Activated CD8-positive, alpha-beta memory T cell treated with anti-CD3 and anti-CD28 coated beads, Interleukin-2, amount 10 ng/mL, durations not matched to agents 7 days and 5 days (primary cell): Measurements from ENCODE around the gene FER. TPM values are rescaled to one million over a fixed set of nuclear protein-coding genes. Genes with fewer than 3 reads are reported as not detected.

Experiments
- ATAC-seq: fragments of 150-1000 bp; cut with Tn5 transposase; one replicate; pipeline ENCODE4 v1.10.0; 2021; ENCODE audit warnings: moderate library complexity
- CTCF ChIA-PET: fragments of 350-600 bp; sonication (Branson Sonifier 250); formaldehyde crosslinking; loops from one replicate; lab custom pipeline; 2021; ENCODE audit warnings: antibody characterized with exemption; lab: Charles Lee
- DNase-seq: peaks from one replicate; pipeline ENCODE4 v3.0.0-alpha.2; 2020
- H3K27ac Mint-ChIP-seq: one replicate; pipeline ENCODE4 v1.8.0; 2021; ENCODE audit warnings: mild to moderate bottlenecking, mixed read lengths
- H3K27me3 Mint-ChIP-seq: one replicate; pipeline ENCODE4 v1.8.0; 2021; ENCODE audit warnings: mixed read lengths
- H3K36me3 Mint-ChIP-seq: one replicate; pipeline ENCODE4 v1.8.0; 2021; ENCODE audit warnings: mild to moderate bottlenecking, mixed read lengths
- H3K4me1 Mint-ChIP-seq: one replicate; pipeline ENCODE4 v1.8.0; 2021; ENCODE audit warnings: mixed read lengths
- H3K4me3 Mint-ChIP-seq: one replicate; pipeline ENCODE4 v1.8.0; 2021; ENCODE audit warnings: mild to moderate bottlenecking, moderate library complexity, mixed read lengths
- H3K9me3 Mint-ChIP-seq: one replicate; pipeline ENCODE4 v1.8.0; 2022; ENCODE audit warnings: low read depth, mixed read lengths
- total RNA-seq, 2 experiments: library from RNA; stranded (reverse); gene quantifications; one replicate each; pipeline ENCODE4 v1.2.3, GENCODE V29; 2021

Gene FER
- total RNA-seq, 2 experiments from 2014 or later: 9.0 to 11.7 TPM

- ATAC-seq: no peak
- no peak overlapping the region for H3K27ac Mint-ChIP-seq
- H3K4me1 Mint-ChIP-seq: peaks cover 14% of the 10 kb centered on the region
- no peaks in the 10 kb centered on the region for H3K9me3 Mint-ChIP-seq
- peaks cover 2% of the 10 kb centered on the region for H3K36me3 Mint-ChIP-seq
- DNase-seq: no peak
- H3K27me3 Mint-ChIP-seq: peaks cover 4% of the 10 kb centered on the region
- CTCF ChIA-PET: interaction anchor here (0.7 kb wide), 1 partner anchor 58 kb away, joined by 6 read pairs; no protein-coding TSS in a partner anchor
- H3K4me3 Mint-ChIP-seq: no peak overlapping the region
Observed at GRCh38 chr5:109196823-109197160, 449.1 kb downstream of the FER start.

- Mint-ChIP-seq H3K27me3 (peaks cover 10% of the 10 kb centered on the region), H3K27ac (no peak overlapping the region), H3K4me1 (no peaks in the 10 kb centered on the region), H3K36me3 (no peaks in the 10 kb centered on the region), H3K4me3 (no peak overlapping the region), H3K9me3 (no peaks in the 10 kb centered on the region)
- CTCF ChIA-PET: interaction anchor here (0.9 kb wide), 1 partner anchor 59 kb away, joined by 5 read pairs; no protein-coding TSS in a partner anchor
- ATAC-seq (no peak), DNase-seq (no peak)
Observed at GRCh38 chr5:109199289-109199688, 451.6 kb downstream of the FER start.

GRCh38 chr5:109199799-109200620 is 452.3 kb downstream of the FER start:
- Mint-ChIP-seq H3K27ac (no peak overlapping the region), H3K4me3 (no peak overlapping the region), H3K27me3 (peaks cover 10% of the 10 kb centered on the region), H3K36me3 (no peaks in the 10 kb centered on the region), H3K9me3 (peaks cover 3% of the 10 kb centered on the region), H3K4me1 (no peaks in the 10 kb centered on the region)
- ATAC-seq (no peak), DNase-seq (no peak)
- CTCF ChIA-PET: no interaction called here

- H3K27me3 Mint-ChIP-seq: peaks cover 17% of the 10 kb centered on the region
- no peak overlapping the region for H3K27ac Mint-ChIP-seq
- CTCF ChIA-PET: no interaction called here
- H3K36me3 Mint-ChIP-seq: no peaks in the 10 kb centered on the region
- H3K9me3 Mint-ChIP-seq: no peaks in the 10 kb centered on the region
- DNase-seq (no peak), ATAC-seq (no peak)
- H3K4me1 Mint-ChIP-seq: no peaks in the 10 kb centered on the region
- H3K4me3 Mint-ChIP-seq: no peak overlapping the region
Observed at GRCh38 chr5:109215040-109215439, 467.3 kb downstream of the FER start.

- no peak overlapping the region for H3K27ac Mint-ChIP-seq
- H3K27me3 Mint-ChIP-seq: no peaks in the 10 kb centered on the region
- ATAC-seq (no peak), DNase-seq (no peak)
- no peak overlapping the region for H3K4me3 Mint-ChIP-seq
- H3K4me1 Mint-ChIP-seq: no peaks in the 10 kb centered on the region
- CTCF ChIA-PET: no interaction called here
- no peaks in the 10 kb centered on the region for H3K9me3 Mint-ChIP-seq
- no peaks in the 10 kb centered on the region for H3K36me3 Mint-ChIP-seq
Observed at GRCh38 chr5:109218818-109219217, 471.1 kb downstream of the FER start.

GRCh38 chr5:109223531-109223930 is 475.8 kb downstream of the FER start:
- CTCF ChIA-PET: no interaction called here
- Mint-ChIP-seq H3K36me3 (no peaks in the 10 kb centered on the region), H3K27me3 (no peaks in the 10 kb centered on the region), H3K4me3 (no peak overlapping the region), H3K9me3 (no peaks in the 10 kb centered on the region), H3K4me1 (no peaks in the 10 kb centered on the region), H3K27ac (no peak overlapping the region)
- no peak for DNase-seq
- ATAC-seq: no peak

- DNase-seq (no peak), ATAC-seq (no peak)
- no peaks in the 10 kb centered on the region for H3K4me1 Mint-ChIP-seq
- no peaks in the 10 kb centered on the region for H3K9me3 Mint-ChIP-seq
- H3K36me3 Mint-ChIP-seq: no peaks in the 10 kb centered on the region
- H3K27ac Mint-ChIP-seq: no peak overlapping the region
- H3K4me3 Mint-ChIP-seq: no peak overlapping the region
- H3K27me3 Mint-ChIP-seq: no peaks in the 10 kb centered on the region
- CTCF ChIA-PET: no interaction called here
Observed at GRCh38 chr5:109224276-109224882, 476.7 kb downstream of the FER start.

GRCh38 chr5:109225716-109226625 is 478.3 kb downstream of the FER start:
- Mint-ChIP-seq H3K36me3 (no peaks in the 10 kb centered on the region), H3K27me3 (peaks cover 3% of the 10 kb centered on the region), H3K9me3 (no peaks in the 10 kb centered on the region), H3K27ac (no peak overlapping the region), H3K4me1 (no peaks in the 10 kb centered on the region), H3K4me3 (no peak overlapping the region)
- ATAC-seq (no peak), DNase-seq (no peak)
- CTCF ChIA-PET: no interaction called here

GRCh38 chr5:109230369-109230768 is 482.7 kb downstream of the FER start:
- H3K4me3 Mint-ChIP-seq: no peak overlapping the region
- peaks cover 2% of the 10 kb centered on the region for H3K9me3 Mint-ChIP-seq
- no peak for ATAC-seq
- H3K27ac Mint-ChIP-seq: no peak overlapping the region
- CTCF ChIA-PET: no interaction called here
- no peaks in the 10 kb centered on the region for H3K4me1 Mint-ChIP-seq
- H3K27me3 Mint-ChIP-seq: peaks cover 8% of the 10 kb centered on the region
- DNase-seq: no peak
- no peaks in the 10 kb centered on the region for H3K36me3 Mint-ChIP-seq

GRCh38 chr5:109231331-109231730 is 483.6 kb downstream of the FER start:
- ATAC-seq (no peak), DNase-seq (no peak)
- Mint-ChIP-seq H3K27ac (no peak overlapping the region), H3K4me3 (no peak overlapping the region), H3K27me3 (peaks cover 8% of the 10 kb centered on the region), H3K36me3 (no peaks in the 10 kb centered on the region), H3K4me1 (no peaks in the 10 kb centered on the region), H3K9me3 (peaks cover 2% of the 10 kb centered on the region)
- CTCF ChIA-PET: no interaction called here

GRCh38 chr5:109234381-109234780 is 486.7 kb downstream of the FER start:
- DNase-seq: no peak
- no peak overlapping the region for H3K4me3 Mint-ChIP-seq
- H3K27me3 Mint-ChIP-seq: peaks cover 8% of the 10 kb centered on the region
- no peaks in the 10 kb centered on the region for H3K4me1 Mint-ChIP-seq
- peaks cover 2% of the 10 kb centered on the region for H3K9me3 Mint-ChIP-seq
- CTCF ChIA-PET: no interaction called here
- no peak overlapping the region for H3K27ac Mint-ChIP-seq
- ATAC-seq: no peak
- H3K36me3 Mint-ChIP-seq: no peaks in the 10 kb centered on the region

- no peak for DNase-seq
- no peaks in the 10 kb centered on the region for H3K36me3 Mint-ChIP-seq
- no peak overlapping the region for H3K27ac Mint-ChIP-seq
- H3K27me3 Mint-ChIP-seq: peaks cover 3% of the 10 kb centered on the region
- no peak overlapping the region for H3K4me3 Mint-ChIP-seq
- H3K9me3 Mint-ChIP-seq: peaks cover 2% of the 10 kb centered on the region
- CTCF ChIA-PET: no interaction called here
- H3K4me1 Mint-ChIP-seq: peaks cover 9% of the 10 kb centered on the region
- ATAC-seq: no peak
Observed at GRCh38 chr5:109239456-109239855, 491.8 kb downstream of the FER start.

- Mint-ChIP-seq H3K4me3 (no peak overlapping the region), H3K36me3 (peaks cover 3% of the 10 kb centered on the region), H3K9me3 (peaks cover 14% of the 10 kb centered on the region), H3K27ac (no peak overlapping the region), H3K27me3 (peaks cover 3% of the 10 kb centered on the region), H3K4me1 (peaks cover 9% of the 10 kb centered on the region)
- CTCF ChIA-PET: no interaction called here
- ATAC-seq (no peak), DNase-seq (no peak)
Observed at GRCh38 chr5:109242518-109242917, 494.8 kb downstream of the FER start.
